CD8-positive, alpha-beta memory T cell (primary cell): ENCODE data around the gene PCED1A. TPM values are rescaled to one million over a fixed set of nuclear protein-coding genes. Genes with fewer than 3 reads are reported as not detected.

Experiments
- CTCF ChIA-PET: fragments of 350-600 bp; sonication (Branson Sonifier 250); formaldehyde crosslinking; loops from one replicate; lab custom pipeline; 2021; ENCODE audit warnings: antibody characterized with exemption; lab: Charles Lee
- POLR2A ChIA-PET: fragments of 350-600 bp; sonication (Branson Sonifier 250); formaldehyde crosslinking; loops from one replicate; lab custom pipeline; 2021; ENCODE audit warnings: antibody characterized with exemption; lab: Charles Lee
- DNase-seq, 5 donors: peaks; one replicate each; pipeline versions ENCODE4 v3.0.0 to v3.0.0-alpha.2; 2020 to 2022; ENCODE audit warnings: mixed read lengths in 1 of 5
- H3K27ac ChIP-seq: one replicate; pipeline ENCODE4 v1.7.0; 2013; ENCODE audit warnings: low read depth, mild to moderate bottlenecking, low read length, moderate library complexity
- H3K27me3 ChIP-seq: 2 replicates; pipeline ENCODE4 v1.7.0; 2013; ENCODE audit warnings: low read length, mild to moderate bottlenecking; ENCODE audit not compliant: insufficient read depth, poor library complexity, severe bottlenecking
- H3K36me3 ChIP-seq: 2 replicates; pipeline ENCODE4 v1.7.0; 2013; ENCODE audit warnings: mild to moderate bottlenecking, low read length, moderate library complexity; ENCODE audit not compliant: insufficient read depth
- H3K4me1 ChIP-seq: 2 replicates; pipeline ENCODE4 v1.7.0; 2013; ENCODE audit warnings: mild to moderate bottlenecking, low read length, moderate library complexity; ENCODE audit not compliant: insufficient read depth
- H3K4me3 ChIP-seq: 2 replicates; pipeline ENCODE4 v1.7.0; 2013; ENCODE audit warnings: mild to moderate bottlenecking, low read length
- H3K9me3 ChIP-seq: 2 replicates; pipeline ENCODE4 v1.7.0; 2013; ENCODE audit warnings: mild to moderate bottlenecking, low read length
- H3K27ac Mint-ChIP-seq, 8 donors: one replicate each; pipeline ENCODE4 v1.8.0; 2020 to 2021; ENCODE audit warnings: mixed read lengths in 8 of 8, mild to moderate bottlenecking in 6 of 8, inconsistent platforms in 3 of 8, moderate library complexity in 3 of 8
- H3K27me3 Mint-ChIP-seq, 2 donors: one replicate each; pipeline ENCODE4 v1.8.0; 2020 to 2021; ENCODE audit warnings: mixed read lengths in 2 of 2, mild to moderate bottlenecking in 1 of 2, moderate library complexity in 1 of 2
- H3K36me3 Mint-ChIP-seq, 3 donors: one replicate each; pipeline ENCODE4 v1.8.0; 2020 to 2021; ENCODE audit warnings: mixed read lengths in 3 of 3, inconsistent platforms in 1 of 3, mild to moderate bottlenecking in 1 of 3
- H3K4me1 Mint-ChIP-seq, 3 donors: one replicate each; pipeline ENCODE4 v1.8.0; 2020 to 2021; ENCODE audit warnings: mixed read lengths in 3 of 3, inconsistent platforms in 1 of 3, mild to moderate bottlenecking in 1 of 3
- H3K4me3 Mint-ChIP-seq, 7 donors: one replicate each; pipeline ENCODE4 v1.8.0; 2020 to 2021; ENCODE audit warnings: mixed read lengths in 7 of 7, mild to moderate bottlenecking in 6 of 7, moderate library complexity in 4 of 7, inconsistent platforms in 2 of 7
- H3K9me3 Mint-ChIP-seq, 5 donors: one replicate each; pipeline ENCODE4 v1.8.0; 2020 to 2022; ENCODE audit warnings: mixed read lengths in 5 of 5, mild to moderate bottlenecking in 3 of 5, moderate library complexity in 2 of 5, inconsistent platforms in 1 of 5
- polyA plus RNA-seq: library from polyadenylated mRNA; unstranded; fragments of 300-500 nt; fragmentation: Illumina TruSeq; gene quantifications from one replicate; pipeline ENCODE4 v1.2.3, GENCODE V29; 2021
- total RNA-seq, 2 experiments: library from RNA; stranded (reverse); gene quantifications; one replicate each; pipeline ENCODE4 v1.2.3, GENCODE V29; 2021

The PCED1A gene
- total and polyA plus RNA-seq, 3 experiments from 2014 or later: 20.2 to 34.0 (median 30.8) TPM

GRCh38 chr20:2794202-2794748 is 46.2 kb downstream of the PCED1A start:
- Histone ChIP-seq H3K27ac (no peak overlapping the region), H3K4me3 (no peak overlapping the region), H3K4me1 (no peaks in the 10 kb centered on the region), H3K36me3 (no peaks in the 10 kb centered on the region), H3K27me3 (peaks cover 14% of the 10 kb centered on the region), H3K9me3 (no peaks in the 10 kb centered on the region)
- no peaks in the 10 kb centered on the region for H3K36me3 Mint-ChIP-seq
- H3K27ac Mint-ChIP-seq: peak overlapping the region in 1 of 8 donors; percentile 36
- DNase-seq: peak in 1 of 5 donors; percentile 43
- POLR2A ChIA-PET: no interaction called here
- H3K27me3 Mint-ChIP-seq: peaks cover 29 to 78% of the 10 kb centered on the region in 2 donors
- H3K4me1 Mint-ChIP-seq: peaks cover 0 to 6% (median 6%) of the 10 kb centered on the region in 3 donors
- H3K4me3 Mint-ChIP-seq: no peak overlapping the region
- H3K9me3 Mint-ChIP-seq: peaks cover 0 to 4% (median 0%) of the 10 kb centered on the region in 5 donors
- CTCF ChIA-PET: no interaction called here

- no peaks in the 10 kb centered on the region for H3K4me1 ChIP-seq
- no peak overlapping the region for H3K27ac Mint-ChIP-seq
- no peak overlapping the region for H3K27ac ChIP-seq
- peaks cover 23 to 77% of the 10 kb centered on the region in 2 donors for H3K27me3 Mint-ChIP-seq
- H3K27me3 ChIP-seq: peaks cover 11% of the 10 kb centered on the region
- H3K36me3 Mint-ChIP-seq: no peaks in the 10 kb centered on the region
- no peaks in the 10 kb centered on the region for H3K36me3 ChIP-seq
- H3K4me1 Mint-ChIP-seq: no peaks in the 10 kb centered on the region
- H3K9me3 ChIP-seq: no peaks in the 10 kb centered on the region
- CTCF ChIA-PET: no interaction called here
- H3K4me3 ChIP-seq: no peak overlapping the region
- POLR2A ChIA-PET: no interaction called here
- no peak overlapping the region for H3K4me3 Mint-ChIP-seq
- DNase-seq: no peak
- H3K9me3 Mint-ChIP-seq: no peaks in the 10 kb centered on the region
Observed at GRCh38 chr20:2793471-2793870, 47.0 kb downstream of the PCED1A start.

Other genes with a start within 250 kb of the PCED1A start
- gene NOP56, start 188.0 kb downstream of the PCED1A start, total RNA-seq: 100 to 1,000 TPM; 888 to 920 TPM
- 106 TPM for gene NOP56, start 188.0 kb downstream of the PCED1A start, polyA plus RNA-seq
- gene IDH3B, start 176.4 kb downstream of the PCED1A start, total RNA-seq: 100 to 1,000 TPM; 138 to 145 TPM
- gene IDH3B, start 176.4 kb downstream of the PCED1A start, polyA plus RNA-seq: 107 TPM
- under 1 TPM; 0.66 to 0.92 TPM for gene EBF4, start 147.9 kb downstream of the PCED1A start, total RNA-seq
- gene EBF4, start 147.9 kb downstream of the PCED1A start, polyA plus RNA-seq: 2.0 TPM
- gene CPXM1, start 40.0 kb downstream of the PCED1A start, total RNA-seq: under 1 TPM; 0.46 to 0.71 TPM
- gene CPXM1, start 40.0 kb downstream of the PCED1A start, polyA plus RNA-seq: not detected
- not detected for gene C20orf141, start 25.7 kb downstream of the PCED1A start, total RNA-seq
- gene C20orf141, start 25.7 kb downstream of the PCED1A start, polyA plus RNA-seq: not detected
- not detected for gene TMEM239, start 24.3 kb downstream of the PCED1A start, total RNA-seq
- gene TMEM239, start 24.3 kb downstream of the PCED1A start, polyA plus RNA-seq: not detected
- gene VPS16, start 90 bp upstream of the PCED1A start, total RNA-seq: 10 to 100 TPM; 47.8 to 49.1 TPM
- gene VPS16, start 90 bp upstream of the PCED1A start, polyA plus RNA-seq: 40.1 TPM
- 10 to 100 TPM; 51.6 to 57.8 TPM for gene PTPRA, start 32.8 kb upstream of the PCED1A start, total RNA-seq
- gene PTPRA, start 32.8 kb upstream of the PCED1A start, polyA plus RNA-seq: 56.9 TPM
- gene GNRH2, start 203.0 kb upstream of the PCED1A start, total RNA-seq: under 1 TPM; 0.42 to 0.90 TPM
- not detected for gene GNRH2, start 203.0 kb upstream of the PCED1A start, polyA plus RNA-seq
- gene MRPS26, start 205.4 kb upstream of the PCED1A start, total RNA-seq: 10 to 100 TPM; 89.8 to 90.8 TPM
- gene MRPS26, start 205.4 kb upstream of the PCED1A start, polyA plus RNA-seq: 61.9 TPM
- under 1 TPM in 1 of 2 experiments, not detected in 1; 0.79 TPM for gene OXT, start 231.0 kb upstream of the PCED1A start, total RNA-seq
- gene OXT, start 231.0 kb upstream of the PCED1A start, polyA plus RNA-seq: 1.4 TPM
- gene AVP, start 244.1 kb upstream of the PCED1A start, total RNA-seq: not detected
- gene AVP, start 244.1 kb upstream of the PCED1A start, polyA plus RNA-seq: not detected